Measurements from ENCODE around the gene ENTPD8.
A peak's percentile ranks its signal among the peaks of the same experiment; 100 is the strongest.

The ENTPD8 gene

DNA sequence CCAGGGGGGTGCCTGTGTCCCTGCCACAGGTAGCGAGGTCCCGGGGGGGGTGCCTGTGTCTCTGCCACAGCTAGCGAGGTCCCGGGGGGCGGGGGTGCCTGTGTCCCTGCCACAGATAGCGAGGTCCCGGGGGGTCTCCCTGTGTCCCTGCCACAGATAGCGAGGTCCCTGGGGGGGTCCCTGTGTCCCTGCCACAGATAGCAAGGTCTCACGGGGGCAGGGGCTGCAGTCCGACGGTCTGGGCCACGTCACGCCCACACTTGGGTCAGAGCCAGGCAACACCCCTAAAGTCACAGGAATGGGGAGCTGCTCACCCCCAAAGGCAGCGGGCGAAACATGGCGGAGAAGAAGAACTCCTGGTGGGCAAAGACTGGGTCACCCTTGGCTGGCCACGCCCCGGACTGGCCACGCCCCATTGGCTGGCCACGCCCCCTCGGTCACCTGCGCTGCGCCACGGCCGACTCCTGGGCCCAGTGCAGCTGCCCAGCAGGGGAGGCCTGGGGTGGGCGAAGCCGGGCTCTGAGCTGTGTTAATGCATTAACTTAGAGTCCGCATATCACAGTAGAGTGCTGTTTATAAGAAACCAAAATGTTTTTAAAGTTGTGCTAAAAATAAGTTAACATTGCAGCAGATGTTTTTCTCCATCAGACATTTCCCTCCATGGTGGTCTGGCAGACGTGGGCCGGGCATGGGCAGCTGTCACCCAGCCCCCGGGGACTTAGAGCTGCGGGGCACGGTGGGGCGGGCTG lies 11.0 kb downstream of the ENTPD8 start:
- Histone ChIP-seq H3K36me3 (ENCODE audit: control insufficient read depth, insufficient read depth, low read length, severe bottlenecking) (no peaks in the 10 kb centered on the region), H3K9me3 (ENCODE audit: control insufficient read depth, low read length) (no peaks in the 10 kb centered on the region), H3K4me1 (ENCODE audit: control insufficient read depth, insufficient read depth, low read length) (peaks cover 9% of the 10 kb centered on the region), H3K9ac (ENCODE audit: low read length) (no peak overlapping the region), H3K27me3 (replicated peaks; ENCODE audit: control insufficient read depth, insufficient read depth, low read length) (peaks cover 4% of the 10 kb centered on the region), H3K4me3 (ENCODE audit: low read length) (no peak overlapping the region)
- no peak for DNase-seq (ENCODE audit: low read depth)

DNA sequence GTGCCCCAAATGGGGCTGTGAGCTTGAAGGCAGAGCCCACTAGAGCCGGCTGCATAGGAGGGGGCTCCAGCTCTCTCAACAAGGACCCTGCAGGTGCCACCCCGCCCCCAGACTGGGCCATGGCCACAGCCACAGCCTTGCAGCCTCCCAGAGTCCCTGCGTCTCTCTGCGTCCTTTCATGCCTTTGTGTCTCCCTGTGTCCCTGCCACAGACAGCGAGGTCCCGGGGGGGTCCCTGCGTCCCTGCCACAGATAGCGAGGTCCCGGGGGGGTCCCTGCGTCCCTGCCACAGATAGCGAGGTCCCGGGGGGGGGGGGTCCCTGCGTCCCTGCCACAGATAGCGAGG lies 11.6 kb downstream of the ENTPD8 start:
- no peaks in the 10 kb centered on the region for H3K9me3 ChIP-seq (ENCODE audit: control insufficient read depth, low read length)
- H3K27me3 ChIP-seq (replicated peaks; ENCODE audit: control insufficient read depth, insufficient read depth, low read length): peaks cover 4% of the 10 kb centered on the region
- no peak overlapping the region for H3K4me3 ChIP-seq (ENCODE audit: low read length)
- H3K36me3 ChIP-seq (ENCODE audit: control insufficient read depth, insufficient read depth, low read length, severe bottlenecking): no peaks in the 10 kb centered on the region
- no peak for DNase-seq (ENCODE audit: low read depth)
- peaks cover 14% of the 10 kb centered on the region for H3K4me1 ChIP-seq (ENCODE audit: control insufficient read depth, insufficient read depth, low read length)
- no peak overlapping the region for H3K9ac ChIP-seq (ENCODE audit: low read length)

DNA sequence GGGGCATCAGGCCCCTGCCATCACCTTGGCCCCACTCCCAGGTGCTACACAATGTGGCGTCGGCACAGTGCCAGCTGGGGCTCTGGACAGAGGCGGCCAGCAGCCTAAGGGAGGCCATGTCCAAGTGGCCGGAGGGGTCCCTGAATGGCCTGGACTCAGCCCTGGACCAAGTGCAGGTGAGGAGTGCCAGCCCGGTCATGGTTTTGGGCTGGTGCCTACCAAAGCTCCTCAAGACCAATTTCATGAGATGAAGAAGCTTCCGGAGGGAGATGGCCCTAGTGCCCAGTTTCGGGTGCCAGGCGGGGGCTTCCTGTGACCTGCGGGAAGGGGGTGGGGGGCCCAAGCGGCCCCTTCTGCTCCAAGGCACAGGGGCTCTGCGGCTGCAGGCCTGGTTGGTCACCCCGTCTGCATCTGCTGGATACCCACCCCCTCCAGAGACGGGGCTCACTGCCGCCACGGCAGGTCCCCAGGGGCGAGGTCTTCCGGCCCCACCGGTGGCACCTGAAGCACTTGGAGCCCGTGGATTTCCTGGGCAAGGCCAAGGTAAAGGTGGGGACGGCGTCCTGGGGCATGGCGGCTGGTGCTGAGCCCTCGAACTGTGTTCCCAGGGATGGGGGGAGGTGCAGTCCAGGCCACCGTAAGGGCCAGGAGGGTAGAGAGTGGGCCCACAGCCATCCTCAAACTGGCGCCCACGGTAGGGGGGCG lies 12.2 kb downstream of the ENTPD8 start:
- Histone ChIP-seq H3K36me3 (ENCODE audit: control insufficient read depth, insufficient read depth, low read length, severe bottlenecking) (no peaks in the 10 kb centered on the region), H3K27me3 (replicated peaks; ENCODE audit: control insufficient read depth, insufficient read depth, low read length) (peaks cover 4% of the 10 kb centered on the region), H3K9ac (ENCODE audit: low read length) (no peak overlapping the region), H3K4me3 (ENCODE audit: low read length) (no peak overlapping the region), H3K9me3 (ENCODE audit: control insufficient read depth, low read length) (no peaks in the 10 kb centered on the region), H3K4me1 (ENCODE audit: control insufficient read depth, insufficient read depth, low read length) (peaks cover 20% of the 10 kb centered on the region)
- no peak for DNase-seq (ENCODE audit: low read depth)

DNA sequence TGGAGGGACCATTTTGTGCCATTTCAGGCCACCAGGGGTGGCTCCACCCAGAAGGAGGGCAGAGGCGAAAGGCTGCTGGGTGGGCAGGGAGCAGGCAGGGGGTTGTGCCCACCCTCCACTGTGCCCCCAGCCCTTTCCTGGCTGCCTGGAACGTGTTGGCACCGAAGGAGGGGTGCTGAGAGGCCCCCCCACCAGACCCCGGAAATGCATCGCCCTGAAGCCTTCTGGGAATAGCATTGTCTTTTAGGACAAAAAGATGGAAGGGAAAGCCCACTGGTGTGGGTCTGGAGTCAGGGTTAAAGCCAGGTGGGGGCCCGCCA lies 12.9 kb downstream of the ENTPD8 start:
- no peak for DNase-seq (ENCODE audit: low read depth)
- Histone ChIP-seq H3K4me3 (ENCODE audit: low read length) (no peak overlapping the region), H3K4me1 (ENCODE audit: control insufficient read depth, insufficient read depth, low read length) (peaks cover 20% of the 10 kb centered on the region), H3K9me3 (ENCODE audit: control insufficient read depth, low read length) (no peaks in the 10 kb centered on the region), H3K27me3 (replicated peaks; ENCODE audit: control insufficient read depth, insufficient read depth, low read length) (peaks cover 4% of the 10 kb centered on the region), H3K9ac (ENCODE audit: low read length) (no peak overlapping the region), H3K36me3 (ENCODE audit: control insufficient read depth, insufficient read depth, low read length, severe bottlenecking) (no peaks in the 10 kb centered on the region)

GRCh38 chr9:137427454-137428310 lies 13.5 kb downstream of the ENTPD8 start:
- no peak for DNase-seq (ENCODE audit: low read depth)
- H3K27me3 ChIP-seq (replicated peaks; ENCODE audit: control insufficient read depth, insufficient read depth, low read length): peaks cover 4% of the 10 kb centered on the region
- H3K9ac ChIP-seq (ENCODE audit: low read length): no peak overlapping the region
- H3K4me3 ChIP-seq (ENCODE audit: low read length): no peak overlapping the region
- H3K9me3 ChIP-seq (ENCODE audit: control insufficient read depth, low read length): no peaks in the 10 kb centered on the region
- no peaks in the 10 kb centered on the region for H3K36me3 ChIP-seq (ENCODE audit: control insufficient read depth, insufficient read depth, low read length, severe bottlenecking)
- peaks cover 20% of the 10 kb centered on the region for H3K4me1 ChIP-seq (ENCODE audit: control insufficient read depth, insufficient read depth, low read length)

- H3K9ac ChIP-seq (ENCODE audit: low read length): no peak overlapping the region
- H3K27me3 ChIP-seq (replicated peaks; ENCODE audit: control insufficient read depth, insufficient read depth, low read length): peaks cover 4% of the 10 kb centered on the region
- no peaks in the 10 kb centered on the region for H3K36me3 ChIP-seq (ENCODE audit: control insufficient read depth, insufficient read depth, low read length, severe bottlenecking)
- H3K9me3 ChIP-seq (ENCODE audit: control insufficient read depth, low read length): no peaks in the 10 kb centered on the region
- DNase-seq (ENCODE audit: low read depth): no peak
- H3K4me3 ChIP-seq (ENCODE audit: low read length): no peak overlapping the region
- H3K4me1 ChIP-seq (ENCODE audit: control insufficient read depth, insufficient read depth, low read length): peaks cover 28% of the 10 kb centered on the region
These were observed 15.0 kb downstream of the ENTPD8 start for GRCh38 chr9:137426018-137426681.

DNA sequence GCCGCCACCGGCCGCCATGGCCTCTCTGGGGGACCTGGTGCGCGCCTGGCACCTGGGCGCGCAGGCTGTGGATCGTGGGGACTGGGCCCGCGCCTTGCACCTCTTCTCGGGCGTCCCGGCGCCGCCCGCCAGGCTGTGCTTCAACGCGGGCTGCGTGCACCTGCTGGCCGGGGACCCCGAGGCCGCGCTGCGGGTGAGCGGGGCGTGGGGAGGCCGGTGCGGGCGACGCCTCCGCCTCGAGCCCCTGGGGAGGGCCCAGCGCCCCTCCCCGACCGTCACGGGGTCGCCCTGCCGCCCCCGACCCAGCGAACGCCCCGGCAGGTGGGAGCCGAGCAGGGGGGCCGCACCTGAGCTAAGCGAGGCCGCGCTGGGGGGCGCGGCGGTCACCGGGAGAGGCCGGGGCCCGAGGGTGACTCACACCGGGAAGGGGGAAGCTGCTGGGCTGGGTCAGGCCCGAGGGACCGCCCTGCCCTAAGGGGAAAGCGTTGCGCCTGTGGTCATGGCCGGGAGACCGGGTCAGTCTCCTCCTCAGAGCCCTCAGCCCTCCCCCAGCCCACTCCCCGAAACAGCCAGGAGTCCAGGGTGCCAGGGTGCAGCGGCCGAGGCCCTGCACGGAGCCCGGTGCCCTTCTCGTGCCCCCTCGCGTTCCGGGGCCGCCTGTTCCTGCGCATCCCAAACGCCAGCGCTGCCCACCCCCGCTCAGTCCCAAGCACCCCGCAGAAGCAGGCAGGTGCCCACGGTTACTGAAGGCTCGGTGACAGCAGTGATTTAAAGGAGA lies 17.5 kb downstream of the ENTPD8 start:
- H3K27me3 ChIP-seq (replicated peaks; ENCODE audit: control insufficient read depth, insufficient read depth, low read length): no peaks in the 10 kb centered on the region
- peak; percentile 17 for DNase-seq (ENCODE audit: low read depth)
- no peaks in the 10 kb centered on the region for H3K9me3 ChIP-seq (ENCODE audit: control insufficient read depth, low read length)
- H3K4me1 ChIP-seq (ENCODE audit: control insufficient read depth, insufficient read depth, low read length): peaks cover 28% of the 10 kb centered on the region
- H3K36me3 ChIP-seq (ENCODE audit: control insufficient read depth, insufficient read depth, low read length, severe bottlenecking): no peaks in the 10 kb centered on the region
- H3K4me3 ChIP-seq (ENCODE audit: low read length): peak overlapping the region; percentile 69
- peak overlapping the region; percentile 34 for H3K9ac ChIP-seq (ENCODE audit: low read length)

GRCh38 chr9:137422604-137423513 lies 18.3 kb downstream of the ENTPD8 start, which contains the start of the genes EXD3 and NOXA1:
EXD3 (minus strand) TSS chr9:137423162; CDS start chr9:137395357, 27,805 bp downstream.
NOXA1 (plus strand) TSS chr9:137423393; CDS start chr9:137423530, 137 bp downstream.
- Histone ChIP-seq H3K4me1 (ENCODE audit: control insufficient read depth, insufficient read depth, low read length) (peaks cover 28% of the 10 kb centered on the region), H3K27me3 (replicated peaks; ENCODE audit: control insufficient read depth, insufficient read depth, low read length) (no peaks in the 10 kb centered on the region), H3K9ac (ENCODE audit: low read length) (peak within 1 kb of the TSS; percentile 87), H3K36me3 (ENCODE audit: control insufficient read depth, insufficient read depth, low read length, severe bottlenecking) (no peaks in the 10 kb centered on the region), H3K9me3 (ENCODE audit: control insufficient read depth, low read length) (no peaks in the 10 kb centered on the region), H3K4me3 (ENCODE audit: low read length) (peak within 1 kb of the TSS; percentile 90)
- DNase-seq (ENCODE audit: low read depth): peak; percentile 98

- peaks cover 28% of the 10 kb centered on the region for H3K4me1 ChIP-seq (ENCODE audit: control insufficient read depth, insufficient read depth, low read length)
- peak overlapping the region; percentile 87 for H3K9ac ChIP-seq (ENCODE audit: low read length)
- H3K36me3 ChIP-seq (ENCODE audit: control insufficient read depth, insufficient read depth, low read length, severe bottlenecking): no peaks in the 10 kb centered on the region
- H3K9me3 ChIP-seq (ENCODE audit: control insufficient read depth, low read length): no peaks in the 10 kb centered on the region
- H3K27me3 ChIP-seq (replicated peaks; ENCODE audit: control insufficient read depth, insufficient read depth, low read length): no peaks in the 10 kb centered on the region
- peak; percentile 31 for DNase-seq (ENCODE audit: low read depth)
- H3K4me3 ChIP-seq (ENCODE audit: low read length): peak overlapping the region; percentile 90
These were observed 19.1 kb downstream of the ENTPD8 start for GRCh38 chr9:137421838-137422603.
